ENCODE data around the gene TLL1.

DNA sequence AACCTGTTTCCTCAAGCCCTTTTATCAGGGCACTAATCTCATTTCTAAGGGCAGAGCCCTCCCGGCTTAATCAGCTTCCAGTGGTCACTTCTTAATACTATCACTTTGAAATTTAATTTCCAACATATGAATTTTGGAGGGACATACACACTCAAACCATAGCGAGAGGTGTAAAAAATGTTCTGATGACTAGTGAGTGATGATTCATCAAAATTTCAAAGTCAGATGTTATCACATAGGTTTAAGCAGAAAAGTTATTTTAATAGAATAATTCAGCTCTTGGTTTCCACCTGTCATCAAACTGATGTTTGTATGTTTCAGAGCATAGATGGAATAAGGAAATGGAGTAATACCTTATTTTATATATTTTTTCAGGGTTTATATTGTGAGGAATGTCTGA is 161.9 kb downstream of the TLL1 start:
- TF ChIP-seq, protein P1, sequence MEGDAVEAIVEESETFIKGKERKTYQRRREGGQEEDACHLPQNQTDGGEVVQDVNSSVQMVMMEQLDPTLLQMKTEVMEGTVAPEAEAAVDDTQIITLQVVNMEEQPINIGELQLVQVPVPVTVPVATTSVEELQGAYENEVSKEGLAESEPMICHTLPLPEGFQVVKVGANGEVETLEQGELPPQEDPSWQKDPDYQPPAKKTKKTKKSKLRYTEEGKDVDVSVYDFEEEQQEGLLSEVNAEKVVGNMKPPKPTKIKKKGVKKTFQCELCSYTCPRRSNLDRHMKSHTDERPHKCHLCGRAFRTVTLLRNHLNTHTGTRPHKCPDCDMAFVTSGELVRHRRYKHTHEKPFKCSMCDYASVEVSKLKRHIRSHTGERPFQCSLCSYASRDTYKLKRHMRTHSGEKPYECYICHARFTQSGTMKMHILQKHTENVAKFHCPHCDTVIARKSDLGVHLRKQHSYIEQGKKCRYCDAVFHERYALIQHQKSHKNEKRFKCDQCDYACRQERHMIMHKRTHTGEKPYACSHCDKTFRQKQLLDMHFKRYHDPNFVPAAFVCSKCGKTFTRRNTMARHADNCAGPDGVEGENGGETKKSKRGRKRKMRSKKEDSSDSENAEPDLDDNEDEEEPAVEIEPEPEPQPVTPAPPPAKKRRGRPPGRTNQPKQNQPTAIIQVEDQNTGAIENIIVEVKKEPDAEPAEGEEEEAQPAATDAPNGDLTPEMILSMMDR (conservative IDR thresholded peaks at IDR 0.05): no peak
- no peak for TF ChIP-seq ZFX (IDR thresholded peaks at IDR 0.05)

All from C4-2B (cell line).